Astrocyte of the spinal cord (primary cell): ENCODE results near the gene SLC7A1.

Experiments
- DNase-seq: peaks from one replicate; pipeline ENCODE4 v3.0.0; 2011; ENCODE audit warnings: low read depth, low spot score
- H3K4me3 ChIP-seq: 2 replicates; pipeline ENCODE4 v1.5.1; 2011; ENCODE audit warnings: low read depth, mild to moderate bottlenecking, low read length, moderate library complexity
- CTCF ChIP-seq: IDR thresholded peaks from 2 replicates; pipeline ENCODE4 v1.5.1; 2012; ENCODE audit warnings: low read depth, mild to moderate bottlenecking, low read length, inconsistent platforms
- in situ Hi-C: cut with HindIII; loops from 2 replicates; pipeline ENCODE4 v1.10.0; 2017; ENCODE audit warnings: low sequenced_read_pairs

SLC7A1 gene

DNA sequence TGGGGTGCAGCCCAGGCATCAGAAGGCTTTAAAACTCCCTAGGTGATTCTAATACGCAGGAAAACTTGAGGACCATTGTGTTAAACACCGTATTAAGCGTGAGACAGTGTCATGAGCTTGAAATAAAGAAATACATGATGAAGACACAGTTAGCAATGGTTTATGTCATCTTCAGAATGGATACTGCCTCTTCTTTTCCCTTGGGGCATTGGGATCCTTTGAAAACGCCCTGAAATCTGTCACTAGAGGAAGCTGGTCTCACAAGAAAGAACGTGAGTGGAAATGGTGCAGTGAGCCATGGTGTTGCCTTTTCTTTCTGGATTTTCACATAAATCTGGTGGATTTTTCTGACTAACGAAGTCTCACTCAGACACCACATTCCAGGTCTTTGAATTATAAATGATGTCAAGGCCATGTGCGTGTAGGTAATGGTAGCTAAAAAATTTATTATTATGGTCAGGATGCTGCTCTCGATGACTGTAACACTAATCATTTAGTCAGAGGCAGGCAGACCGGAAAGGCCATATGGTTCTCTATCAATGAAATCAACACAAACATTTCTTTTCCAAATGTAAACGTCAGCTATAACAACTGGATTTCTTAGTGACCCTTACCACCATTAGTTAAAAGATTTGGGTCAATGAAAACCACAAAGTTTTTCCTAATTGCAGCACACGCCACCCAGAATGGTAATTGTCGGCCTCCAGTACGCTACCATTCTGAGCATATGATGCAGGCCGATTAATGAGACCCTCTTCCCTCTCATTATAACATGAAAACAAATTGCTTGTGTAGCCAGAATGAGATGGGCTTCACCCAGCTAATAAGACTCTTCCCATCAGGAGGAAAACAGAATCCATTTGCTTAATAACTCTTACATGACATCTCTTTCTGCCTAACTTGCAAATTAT lies 105.6 kb downstream of the SLC7A1 start:
- DNase-seq = no peak
- in situ Hi-C loops = no loop called here
- H3K4me3 ChIP-seq = no peak overlapping the region
- no peak for TF ChIP-seq CTCF

- TF ChIP-seq CTCF = no peak
- no peak for DNase-seq
- in situ Hi-C loops = no loop called here
- H3K4me3 ChIP-seq = no peak overlapping the region
These were observed 107.7 kb downstream of the SLC7A1 start for GRCh38 chr13:29487466-29488454.

DNA sequence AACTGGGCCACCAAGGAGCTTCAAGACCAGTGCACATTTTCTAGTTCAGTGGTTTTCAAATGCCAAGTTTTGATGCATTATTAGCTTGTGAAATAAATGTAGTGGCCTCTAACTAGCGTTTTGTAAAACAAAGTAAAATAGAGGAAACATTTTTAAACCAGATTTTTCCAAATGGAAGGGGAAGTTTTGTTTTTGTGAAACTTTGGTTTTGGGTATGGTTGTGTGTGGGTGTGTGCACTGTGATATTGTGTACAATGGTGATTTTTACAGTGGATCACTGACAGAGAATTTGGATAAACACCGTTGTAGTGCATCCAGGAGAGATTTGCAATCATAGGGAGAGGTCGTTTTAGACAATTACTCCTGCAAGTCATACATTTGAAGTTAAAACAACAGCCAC lies 108.9 kb downstream of the SLC7A1 start:
- in situ Hi-C loops = no loop called here
- no peak for TF ChIP-seq CTCF
- H3K4me3 ChIP-seq = no peak overlapping the region
- DNase-seq = no peak

GRCh38 chr13:29484796-29485195 lies 110.7 kb downstream of the SLC7A1 start:
- H3K4me3 ChIP-seq = no peak overlapping the region
- in situ Hi-C loops = no loop called here
- TF ChIP-seq CTCF = no peak
- no peak for DNase-seq

- TF ChIP-seq CTCF = no peak
- no peak overlapping the region for H3K4me3 ChIP-seq
- DNase-seq = no peak
- in situ Hi-C loops = no loop called here
These were observed 111.3 kb downstream of the SLC7A1 start for GRCh38 chr13:29484236-29484635.

- DNase-seq = no peak
- TF ChIP-seq CTCF = no peak
- in situ Hi-C loops = no loop called here
- no peak overlapping the region for H3K4me3 ChIP-seq
These were observed 111.9 kb downstream of the SLC7A1 start for GRCh38 chr13:29483623-29484022.
